Measurements from ENCODE around the gene RHBDD2.
"Not testable (repeated sequence)": the region's sequence is repeated elsewhere in the genome, so short reads cannot be mapped to it uniquely, and the experiment has no call there.

Gene RHBDD2

DNA sequence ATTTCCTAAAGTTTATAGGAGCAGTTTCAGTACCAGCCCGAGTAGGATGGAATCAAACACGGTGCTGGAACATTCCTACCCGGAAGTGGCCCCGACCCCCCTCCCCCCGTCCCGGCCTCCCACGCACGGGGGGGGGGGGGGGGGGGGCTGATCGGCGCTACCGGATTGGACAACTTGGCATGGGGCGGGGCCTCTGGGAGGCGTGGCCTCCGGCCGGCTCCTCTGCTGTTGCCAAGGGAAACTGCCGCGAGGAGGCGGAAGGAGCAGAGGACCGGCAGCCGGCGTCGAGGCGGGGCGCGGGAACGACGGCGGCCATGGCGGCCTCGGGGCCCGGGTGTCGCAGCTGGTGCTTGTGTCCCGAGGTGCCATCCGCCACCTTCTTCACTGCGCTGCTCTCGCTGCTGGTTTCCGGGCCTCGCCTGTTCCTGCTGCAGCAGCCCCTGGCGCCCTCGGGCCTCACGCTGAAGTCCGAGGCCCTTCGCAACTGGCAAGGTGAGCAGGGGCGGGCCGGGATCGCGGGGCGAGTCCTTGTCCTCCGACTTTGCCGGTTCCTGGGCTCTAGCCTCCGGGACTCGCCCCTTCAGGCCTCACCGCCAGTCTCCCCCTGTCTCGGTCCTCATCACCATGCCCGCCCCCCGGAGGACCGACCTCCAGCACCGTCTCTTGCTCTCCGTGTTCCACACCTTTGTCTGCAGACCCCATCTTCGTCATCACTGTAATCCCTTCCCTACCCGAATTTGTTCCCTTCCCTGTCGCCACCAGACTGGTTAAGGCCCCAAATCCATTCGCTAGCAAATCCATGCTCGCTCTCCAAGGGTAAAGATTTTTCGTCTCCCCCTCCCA lies at the start of gene RHBDD2:
RHBDD2 (plus strand) TSS at position 266 of the 843 bp plus-strand sequence; CDS start at position 315, 49 bp downstream.
- DNase-seq: peak; percentile 98 to 99

- not testable (repeated sequence) for DNase-seq
These were observed 49.2 kb upstream of the RHBDD2 start for GRCh38 chr7:75829656-75830055.

DNA sequence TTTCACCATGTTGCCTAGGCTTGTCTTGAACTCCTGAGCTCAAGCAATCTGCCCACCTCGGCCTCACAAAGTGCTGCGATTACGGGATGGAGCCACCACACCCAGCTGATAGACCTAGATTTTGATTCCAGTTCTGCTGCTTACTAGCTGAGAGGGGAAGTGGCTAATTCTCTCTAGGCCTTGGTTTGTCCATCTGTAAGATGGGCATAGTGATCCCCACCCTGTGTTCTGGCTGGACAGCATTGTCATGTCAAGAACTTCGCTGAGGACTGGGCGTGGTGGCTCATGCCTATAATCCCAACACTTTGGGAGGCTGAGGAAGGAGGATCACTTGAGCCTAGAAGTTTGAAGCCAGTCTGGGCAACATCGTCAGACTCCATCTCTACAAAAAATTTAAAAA lies 47.9 kb upstream of the RHBDD2 start:
- DNase-seq: no peak

DNA sequence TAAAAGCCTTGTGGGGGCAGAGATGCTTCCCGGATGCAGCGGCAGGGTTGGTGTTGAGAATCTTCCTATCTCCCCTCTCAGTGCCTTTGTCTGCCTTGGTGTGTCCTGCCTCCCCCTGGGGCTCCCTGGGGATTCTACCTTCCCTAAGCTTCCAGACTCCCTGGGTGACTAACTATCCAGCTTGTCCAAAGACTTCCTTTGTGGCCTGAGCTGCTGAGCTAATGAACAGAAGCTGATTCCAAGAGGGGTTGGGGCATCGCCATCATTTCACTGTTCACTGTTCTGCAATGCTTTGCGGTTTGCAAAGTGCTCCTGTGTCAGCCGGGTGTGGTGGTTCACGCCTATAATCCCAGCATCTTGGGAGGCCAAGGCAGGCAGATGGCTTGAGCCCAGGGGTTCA lies 45.2 kb upstream of the RHBDD2 start:
- DNase-seq: not testable (repeated sequence)

- no peak for DNase-seq
These were observed 43.0 kb upstream of the RHBDD2 start for GRCh38 chr7:75835688-75836285.

- DNase-seq: no peak
These were observed 42.0 kb upstream of the RHBDD2 start for GRCh38 chr7:75836798-75837197.

- DNase-seq: not testable (repeated sequence)
These were observed 40.4 kb upstream of the RHBDD2 start for GRCh38 chr7:75838281-75838930.

DNA sequence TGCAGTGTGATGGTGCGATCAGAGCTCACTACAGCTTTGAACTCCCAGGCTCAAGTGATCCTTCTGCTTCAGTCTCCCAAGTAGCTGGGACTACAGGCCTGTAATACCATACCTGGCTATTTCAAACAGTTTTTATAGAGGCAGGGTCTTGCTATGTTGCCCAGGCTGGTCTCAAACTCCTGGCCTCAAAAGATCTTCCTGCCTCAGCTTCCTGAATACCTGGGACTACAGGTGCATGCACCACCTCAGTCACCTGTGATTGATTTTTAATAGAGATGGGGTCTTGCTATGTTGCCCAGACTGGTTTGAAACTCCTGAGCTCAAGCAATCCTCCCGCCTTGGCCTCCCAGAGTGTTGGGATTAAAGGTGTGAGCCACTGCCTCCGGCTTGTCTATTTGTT lies 38.8 kb upstream of the RHBDD2 start:
- no peak for DNase-seq

DNA sequence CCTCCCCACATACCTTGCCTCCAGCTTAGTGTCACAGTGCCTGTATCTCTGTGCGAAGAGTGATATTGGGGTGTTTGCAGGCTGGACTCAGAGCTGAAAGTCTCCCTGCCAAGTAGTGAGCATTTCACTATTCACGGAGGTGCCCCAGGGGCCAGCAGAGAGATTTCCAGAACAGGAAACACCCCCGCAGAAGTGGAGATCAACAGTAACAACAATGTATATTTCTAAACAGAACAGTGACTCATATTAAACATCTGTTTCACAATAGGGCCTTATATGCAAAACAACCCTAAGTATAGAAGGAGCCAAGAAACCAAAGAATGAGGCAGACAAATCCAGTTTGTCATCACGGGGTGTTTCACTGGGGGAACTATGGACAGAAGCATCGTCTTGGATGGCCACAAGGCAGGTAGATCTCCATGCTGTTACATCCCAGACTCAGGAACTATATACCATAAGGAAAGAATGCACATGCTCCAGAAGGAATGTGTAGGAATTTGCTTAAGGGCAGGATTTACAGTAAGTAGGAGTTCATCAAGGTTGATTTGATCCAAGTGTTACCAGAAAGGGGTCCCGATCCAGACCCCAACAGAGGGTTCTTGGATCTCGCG lies 35.9 kb upstream of the RHBDD2 start:
- peak; percentile 43 to 60 for DNase-seq

DNA sequence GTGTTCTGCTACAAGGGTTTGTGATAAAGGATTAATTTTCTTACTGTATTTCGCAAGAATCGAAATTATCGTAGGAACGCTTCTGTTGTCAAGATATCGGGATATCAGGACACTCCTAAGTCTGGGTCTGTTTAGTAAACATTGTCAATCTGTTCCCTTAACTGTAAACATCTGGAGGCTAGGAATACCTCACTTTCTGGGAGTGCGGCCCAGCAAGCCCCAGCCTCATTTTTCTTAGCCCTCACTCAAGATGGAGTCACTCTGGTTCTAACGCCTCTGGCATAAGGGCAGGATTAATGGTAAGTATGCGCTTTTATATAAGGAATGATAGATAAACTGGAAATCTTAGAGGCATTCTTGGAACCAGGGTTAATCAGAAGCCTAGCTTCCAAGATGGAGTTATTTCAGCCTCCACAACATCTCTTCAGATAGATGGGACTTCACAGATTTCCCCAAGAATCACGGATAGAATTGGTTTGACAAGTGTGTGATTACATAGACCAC lies 35.2 kb upstream of the RHBDD2 start:
- DNase-seq: no peak

GRCh38 chr7:75844158-75844557 lies 34.7 kb upstream of the RHBDD2 start:
- DNase-seq: no peak

GRCh38 chr7:75845132-75845531 lies 33.7 kb upstream of the RHBDD2 start:
- not testable (repeated sequence) for DNase-seq

DNA sequence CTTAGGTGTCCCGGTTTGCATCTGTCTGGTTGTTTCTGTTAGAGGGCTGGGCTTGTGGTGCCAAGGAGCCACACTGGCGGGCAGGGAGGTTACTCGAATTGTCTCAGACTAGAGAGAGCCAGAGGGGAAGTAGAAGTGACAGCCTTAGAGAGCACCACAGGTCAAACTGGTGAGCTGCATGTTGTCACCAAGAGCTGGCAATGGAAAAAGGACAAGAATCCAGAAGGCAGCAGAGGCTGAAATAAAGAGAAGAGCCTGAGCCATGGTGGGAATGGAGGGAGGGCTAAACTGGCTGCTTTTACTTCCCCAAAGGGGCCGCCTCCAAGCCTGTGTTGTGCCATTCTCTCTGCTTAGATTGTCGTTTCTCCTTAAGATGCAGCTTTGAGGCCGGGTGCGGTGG lies 31.1 kb upstream of the RHBDD2 start:
- DNase-seq: no peak

GRCh38 chr7:75849573-75849972 lies 29.3 kb upstream of the RHBDD2 start:
- no peak for DNase-seq

- DNase-seq: no peak
These were observed 28.6 kb upstream of the RHBDD2 start for GRCh38 chr7:75850235-75850634.

DNA sequence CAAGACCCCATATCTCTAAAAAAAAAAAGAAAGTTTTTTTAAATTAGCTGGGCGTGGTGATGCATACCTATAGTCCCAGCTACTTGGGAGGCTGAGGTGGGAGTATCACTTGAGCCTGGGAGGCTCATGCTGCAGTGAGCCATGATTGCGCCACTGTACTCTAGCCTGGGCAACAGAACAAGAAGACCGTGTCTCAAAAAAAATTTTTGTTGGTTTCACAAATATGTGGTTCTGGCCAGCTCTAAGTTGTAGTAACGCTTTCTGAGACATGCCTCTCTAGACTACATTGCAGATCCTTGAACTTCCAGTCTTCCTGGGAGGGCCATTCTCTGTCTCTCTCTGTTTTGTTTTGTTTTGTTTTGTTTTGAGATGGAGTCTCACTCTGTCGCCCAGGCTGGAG lies 24.6 kb upstream of the RHBDD2 start:
- no peak for DNase-seq

DNA sequence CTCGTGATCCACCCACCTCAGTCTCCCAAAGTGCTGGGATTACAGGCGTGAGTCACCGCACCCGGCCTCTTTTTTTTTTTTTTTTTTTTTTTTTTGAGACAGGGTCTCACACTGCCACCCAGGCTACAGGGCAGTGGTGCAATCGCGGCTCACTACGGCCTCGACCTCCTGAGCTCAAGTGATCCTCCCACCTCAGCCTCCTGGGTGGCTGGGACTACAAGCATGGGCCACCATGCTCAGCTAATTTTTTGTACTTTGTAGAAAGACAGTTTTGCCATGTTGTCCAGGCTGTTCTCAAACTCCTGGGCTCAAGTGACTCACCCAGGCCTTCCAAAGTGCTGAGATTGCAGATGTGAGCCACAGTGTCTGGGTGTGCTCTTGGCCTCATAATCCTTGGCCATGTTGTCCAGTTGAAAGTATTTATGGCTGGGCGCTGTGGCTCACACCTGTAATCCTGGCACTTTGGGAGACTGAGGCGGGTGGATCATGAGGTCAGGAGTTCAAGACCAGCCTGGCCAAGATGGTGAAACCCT lies 24.0 kb upstream of the RHBDD2 start:
- not testable (repeated sequence) for DNase-seq

GRCh38 chr7:75856536-75856935 lies 22.3 kb upstream of the RHBDD2 start:
- no peak for DNase-seq

DNA sequence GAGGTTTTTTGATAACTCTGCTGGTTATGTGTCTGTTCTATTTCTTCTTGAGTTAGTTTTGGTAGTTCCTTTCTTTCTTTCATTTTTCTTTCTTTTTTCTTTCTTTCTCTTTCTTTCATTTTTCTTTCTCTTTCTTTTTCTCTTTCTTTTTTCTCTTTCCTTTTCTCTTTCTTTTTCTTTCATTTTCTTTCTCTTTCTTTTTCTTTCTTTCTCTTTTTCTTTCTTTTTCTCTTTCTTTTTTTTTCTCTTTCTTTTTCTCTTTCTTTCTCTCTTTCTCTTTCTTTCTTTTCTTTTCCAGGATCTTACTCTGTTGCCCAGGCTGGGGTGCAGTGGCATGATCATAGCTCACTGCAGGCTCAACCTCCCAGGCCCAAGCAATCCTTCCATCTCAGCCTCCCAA lies 20.4 kb upstream of the RHBDD2 start:
- DNase-seq: no peak

DNA sequence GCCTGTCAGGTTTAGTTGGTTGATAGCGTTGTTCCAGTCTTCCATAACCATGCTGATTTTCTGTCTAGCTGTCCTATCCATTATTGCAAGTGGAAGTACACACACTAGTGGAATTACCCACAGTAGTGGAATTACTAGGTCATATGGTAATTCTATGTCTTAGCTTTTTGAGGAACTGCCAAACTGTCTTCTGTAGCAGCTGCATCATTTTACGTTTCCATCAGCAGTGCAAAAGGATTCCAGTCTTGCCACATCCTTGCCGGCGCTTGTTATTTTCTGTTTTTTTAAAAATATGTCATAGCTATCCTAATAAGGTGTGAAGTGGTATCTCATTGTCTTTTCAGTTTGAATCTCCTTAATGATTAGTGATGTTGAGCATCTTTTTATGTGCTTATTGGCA lies 17.2 kb upstream of the RHBDD2 start:
- no peak for DNase-seq

DNA sequence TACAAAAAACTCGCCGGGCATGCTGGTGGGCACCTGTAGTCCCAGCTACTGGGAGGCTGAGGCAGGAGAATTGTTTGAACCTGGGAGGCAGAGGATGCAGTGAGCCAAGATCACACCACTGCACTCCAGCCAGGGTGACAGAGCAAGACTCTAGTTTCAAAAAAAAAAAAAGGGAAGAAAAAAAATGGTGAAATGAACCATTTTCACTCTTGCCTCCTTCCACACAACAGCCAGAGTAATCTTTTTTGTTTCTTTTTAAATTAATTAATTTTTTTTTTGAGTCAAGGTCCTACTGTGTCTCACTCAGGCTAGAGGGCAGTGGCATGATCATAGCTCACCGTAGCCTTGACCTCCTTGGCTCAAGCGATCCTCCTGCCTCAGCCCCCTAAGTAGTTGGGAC lies 14.6 kb upstream of the RHBDD2 start:
- not testable (repeated sequence) for DNase-seq

DNA sequence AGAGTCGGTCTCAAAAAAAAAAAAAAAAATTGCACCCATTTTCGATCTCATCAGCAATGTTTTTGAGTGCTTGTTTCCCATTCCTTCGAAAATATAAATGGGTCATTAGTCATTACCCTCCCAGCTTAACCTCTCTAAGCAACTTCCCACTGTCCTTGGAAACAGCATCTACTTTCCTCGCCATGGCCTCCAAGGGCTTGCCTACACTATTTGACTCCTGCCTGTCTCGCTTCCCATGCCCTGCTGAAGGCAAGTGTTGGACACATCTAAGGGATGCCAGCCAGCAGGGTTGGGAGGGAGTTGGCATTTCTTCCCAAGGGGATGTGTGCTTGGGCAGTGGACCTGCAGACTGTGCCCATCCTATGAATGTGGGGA lies 12.7 kb upstream of the RHBDD2 start:
- DNase-seq: no peak

Measured in activated T-cell treated with anti-CD3 and anti-CD28 coated beads, Interleukin-2, amount 50 U/mL, for 48 hours (primary cell).